Measurements from ENCODE around the gene MED16.
"Not testable (repeated sequence)": the region's sequence is repeated elsewhere in the genome, so short reads cannot be mapped to it uniquely, and the experiment has no call there.

The MED16 gene

GRCh38 chr19:900302-901111 is 7.5 kb upstream of the MED16 start:
- H3K9ac ChIP-seq (ENCODE audit: low read depth, low read length): no peak overlapping the region

GRCh38 chr19:900043-900301 is 7.0 kb upstream of the MED16 start:
- H3K4me3 ChIP-seq (ENCODE audit: low read depth, low read length): no peak overlapping the region
- H3K4me1 ChIP-seq (ENCODE audit: control insufficient read depth, insufficient read depth, low read length): no peaks in the 10 kb centered on the region
- H3K27me3 ChIP-seq (ENCODE audit: control insufficient read depth, insufficient read depth, low read length): no peaks in the 10 kb centered on the region
- H3K36me3 ChIP-seq (ENCODE audit: control insufficient read depth, insufficient read depth, low read length): peaks cover 25% of the 10 kb centered on the region
- H3K9ac ChIP-seq (ENCODE audit: low read depth, low read length): no peak overlapping the region
- H3K9me3 ChIP-seq (ENCODE audit: control insufficient read depth, insufficient read depth, low read length): no peaks in the 10 kb centered on the region

More at GRCh38 chr19:900302-901111, 7.5 kb upstream of the MED16 start:
- Histone ChIP-seq H3K4me1 (ENCODE audit: control insufficient read depth, insufficient read depth, low read length) (no peaks in the 10 kb centered on the region), H3K4me3 (ENCODE audit: low read depth, low read length) (no peak overlapping the region), H3K27me3 (ENCODE audit: control insufficient read depth, insufficient read depth, low read length) (no peaks in the 10 kb centered on the region), H3K36me3 (ENCODE audit: control insufficient read depth, insufficient read depth, low read length) (peaks cover 25% of the 10 kb centered on the region), H3K9me3 (ENCODE audit: control insufficient read depth, insufficient read depth, low read length) (no peaks in the 10 kb centered on the region)

- peaks cover 25% of the 10 kb centered on the region for H3K36me3 ChIP-seq (ENCODE audit: control insufficient read depth, insufficient read depth, low read length)
- no peak overlapping the region for H3K9ac ChIP-seq (ENCODE audit: low read depth, low read length)
- H3K4me1 ChIP-seq (ENCODE audit: control insufficient read depth, insufficient read depth, low read length): no peaks in the 10 kb centered on the region
- no peaks in the 10 kb centered on the region for H3K9me3 ChIP-seq (ENCODE audit: control insufficient read depth, insufficient read depth, low read length)
- no peaks in the 10 kb centered on the region for H3K27me3 ChIP-seq (ENCODE audit: control insufficient read depth, insufficient read depth, low read length)
- no peak overlapping the region for H3K4me3 ChIP-seq (ENCODE audit: low read depth, low read length)
Measured at GRCh38 chr19:899336-900042, 6.5 kb upstream of the MED16 start.

- H3K9ac ChIP-seq (ENCODE audit: low read depth, low read length): no peak overlapping the region
- H3K9me3 ChIP-seq (ENCODE audit: control insufficient read depth, insufficient read depth, low read length): no peaks in the 10 kb centered on the region
- H3K27me3 ChIP-seq (ENCODE audit: control insufficient read depth, insufficient read depth, low read length): no peaks in the 10 kb centered on the region
- peaks cover 25% of the 10 kb centered on the region for H3K36me3 ChIP-seq (ENCODE audit: control insufficient read depth, insufficient read depth, low read length)
- H3K4me3 ChIP-seq (ENCODE audit: low read depth, low read length): no peak overlapping the region
- no peaks in the 10 kb centered on the region for H3K4me1 ChIP-seq (ENCODE audit: control insufficient read depth, insufficient read depth, low read length)
Measured at GRCh38 chr19:898663-899062, 5.7 kb upstream of the MED16 start.

- no peak overlapping the region for H3K9ac ChIP-seq (ENCODE audit: low read depth, low read length)
- H3K4me1 ChIP-seq (ENCODE audit: control insufficient read depth, insufficient read depth, low read length): no peaks in the 10 kb centered on the region
- no peak overlapping the region for H3K4me3 ChIP-seq (ENCODE audit: low read depth, low read length)
- no peaks in the 10 kb centered on the region for H3K9me3 ChIP-seq (ENCODE audit: control insufficient read depth, insufficient read depth, low read length)
- H3K36me3 ChIP-seq (ENCODE audit: control insufficient read depth, insufficient read depth, low read length): peaks cover 25% of the 10 kb centered on the region
- H3K27me3 ChIP-seq (ENCODE audit: control insufficient read depth, insufficient read depth, low read length): no peaks in the 10 kb centered on the region
Measured at GRCh38 chr19:897442-898039, 4.6 kb upstream of the MED16 start.

GRCh38 chr19:896999-897398 is 4.0 kb upstream of the MED16 start:
- H3K4me3 ChIP-seq (ENCODE audit: low read depth, low read length): no peak overlapping the region
- H3K9ac ChIP-seq (ENCODE audit: low read depth, low read length): no peak overlapping the region
- H3K9me3 ChIP-seq (ENCODE audit: control insufficient read depth, insufficient read depth, low read length): no peaks in the 10 kb centered on the region
- no peaks in the 10 kb centered on the region for H3K4me1 ChIP-seq (ENCODE audit: control insufficient read depth, insufficient read depth, low read length)
- peaks cover 25% of the 10 kb centered on the region for H3K36me3 ChIP-seq (ENCODE audit: control insufficient read depth, insufficient read depth, low read length)
- H3K27me3 ChIP-seq (ENCODE audit: control insufficient read depth, insufficient read depth, low read length): no peaks in the 10 kb centered on the region

- Histone ChIP-seq H3K36me3 (ENCODE audit: control insufficient read depth, insufficient read depth, low read length) (peaks cover 25% of the 10 kb centered on the region), H3K27me3 (ENCODE audit: control insufficient read depth, insufficient read depth, low read length) (no peaks in the 10 kb centered on the region), H3K9me3 (ENCODE audit: control insufficient read depth, insufficient read depth, low read length) (no peaks in the 10 kb centered on the region), H3K4me3 (ENCODE audit: low read depth, low read length) (no peak overlapping the region), H3K4me1 (ENCODE audit: control insufficient read depth, insufficient read depth, low read length) (no peaks in the 10 kb centered on the region), H3K9ac (ENCODE audit: low read depth, low read length) (no peak overlapping the region)
Measured at GRCh38 chr19:896434-896833, 3.4 kb upstream of the MED16 start.

GRCh38 chr19:892243-892893 is 619 bp downstream of the MED16 start:
- no peak overlapping the region for H3K9ac ChIP-seq (ENCODE audit: low read depth, low read length)
- peaks cover 33% of the 10 kb centered on the region for H3K36me3 ChIP-seq (ENCODE audit: control insufficient read depth, insufficient read depth, low read length)
- peak overlapping the region; percentile 73 for H3K4me3 ChIP-seq (ENCODE audit: low read depth, low read length)
- H3K9me3 ChIP-seq (ENCODE audit: control insufficient read depth, insufficient read depth, low read length): no peaks in the 10 kb centered on the region
- no peaks in the 10 kb centered on the region for H3K27me3 ChIP-seq (ENCODE audit: control insufficient read depth, insufficient read depth, low read length)
- no peaks in the 10 kb centered on the region for H3K4me1 ChIP-seq (ENCODE audit: control insufficient read depth, insufficient read depth, low read length)

GRCh38 chr19:891421-892200 is 1.4 kb downstream of the MED16 start:
- not testable (repeated sequence) for H3K9me3 ChIP-seq (ENCODE audit: control insufficient read depth, insufficient read depth, low read length); H3K4me1 ChIP-seq (ENCODE audit: control insufficient read depth, insufficient read depth, low read length); H3K9ac ChIP-seq (ENCODE audit: low read depth, low read length); H3K27me3 ChIP-seq (ENCODE audit: control insufficient read depth, insufficient read depth, low read length)
- peak overlapping the region; percentile 73 for H3K4me3 ChIP-seq (ENCODE audit: low read depth, low read length)
- peaks cover 34% of the 10 kb centered on the region for H3K36me3 ChIP-seq (ENCODE audit: control insufficient read depth, insufficient read depth, low read length)

GRCh38 chr19:890831-891230 is 2.2 kb downstream of the MED16 start:
- Histone ChIP-seq H3K4me3 (ENCODE audit: low read depth, low read length) (no peak overlapping the region), H3K9me3 (ENCODE audit: control insufficient read depth, insufficient read depth, low read length) (no peaks in the 10 kb centered on the region), H3K36me3 (ENCODE audit: control insufficient read depth, insufficient read depth, low read length) (peaks cover 32% of the 10 kb centered on the region), H3K9ac (ENCODE audit: low read depth, low read length) (no peak overlapping the region), H3K27me3 (ENCODE audit: control insufficient read depth, insufficient read depth, low read length) (no peaks in the 10 kb centered on the region), H3K4me1 (ENCODE audit: control insufficient read depth, insufficient read depth, low read length) (no peaks in the 10 kb centered on the region)

- Histone ChIP-seq H3K9ac (ENCODE audit: low read depth, low read length) (no peak overlapping the region), H3K4me3 (ENCODE audit: low read depth, low read length) (no peak overlapping the region), H3K36me3 (ENCODE audit: control insufficient read depth, insufficient read depth, low read length) (peaks cover 41% of the 10 kb centered on the region), H3K9me3 (ENCODE audit: control insufficient read depth, insufficient read depth, low read length) (no peaks in the 10 kb centered on the region), H3K4me1 (ENCODE audit: control insufficient read depth, insufficient read depth, low read length) (no peaks in the 10 kb centered on the region), H3K27me3 (ENCODE audit: control insufficient read depth, insufficient read depth, low read length) (no peaks in the 10 kb centered on the region)
Measured at GRCh38 chr19:889662-890295, 3.2 kb downstream of the MED16 start.
